HCT116 (cell line): Measurements from ENCODE around the gene KMT5C. TPM values are rescaled to one million over a fixed set of nuclear protein-coding genes. Genes with fewer than 3 reads are reported as not detected.

ENCODE experiments used
- ATAC-seq: fragments of 200-7000 bp; cut with Tn5 transposase; 2 replicates; pipeline ENCODE4 v1.9.1; 2020; ENCODE audit warnings: mild to moderate bottlenecking, moderate library complexity
- BruUV-seq: library from RNA; stranded (reverse); fragments of 400-500 nt; replicated peaks from 2 replicates; lab custom pipeline; 2021; lab: Mats Ljungman, UMichigan
- CTCF ChIA-PET: fragments of 300-600 bp; sonication (Branson Sonifier 250); formaldehyde crosslinking; loops from one replicate; lab custom pipeline; 2021; ENCODE audit warnings: antibody characterized with exemption; lab: Charles Lee
- POLR2A ChIA-PET: fragments of 300-600, 350-600 bp; sonication (Branson Sonifier 250); formaldehyde crosslinking; loops from one replicate; lab custom pipeline; 2021; ENCODE audit warnings: antibody characterized with exemption; lab: Charles Lee
- RAD21 ChIA-PET, 2 experiments: fragments of 300-600 bp; sonication (Branson Sonifier 250); formaldehyde crosslinking; loops; one replicate each; lab custom pipeline; 2023; ENCODE audit warnings: low total read pairs in 2 of 2; ENCODE audit not compliant: uncharacterized antibody in 2 of 2, unreplicated experiment in 2 of 2, low non-redundant PET in 1 of 2; lab: Charles Lee
- DNase-seq: peaks from one replicate; pipeline ENCODE4 v3.0.0-alpha.2; 2010; ENCODE audit warnings: low read depth, low spot score
- H2AFZ ChIP-seq: fragments of 200-600 bp; shearing (Covaris generic), sonication (generic); 2 replicates; pipeline ENCODE4 v1.6.1; 2017; ENCODE audit warnings: low read depth, mixed run types, mixed read lengths, antibody characterized with exemption, low read length; ENCODE audit not compliant: poor library complexity, severe bottlenecking
- H3K27ac ChIP-seq: 2 replicates; pipeline ENCODE4 v1.5.1; 2012; ENCODE audit warnings: low read depth, low read length
- H3K27me3 ChIP-seq: fragments of 200-600 bp; sonication (generic); 2 replicates; pipeline ENCODE4 v1.6.1; 2016; ENCODE audit warnings: mixed run types, low read length, mixed read lengths; ENCODE audit not compliant: insufficient read depth
- H3K36me3 ChIP-seq, 2 experiments: fragments of 200-500 bp in 1 of 2; fragments of 200-600 bp in 1 of 2; sonication (Bioruptor generic) in 1 of 2; sonication (generic) in 1 of 2; 2 replicates each; pipeline versions ENCODE4 v1.5.1 to v1.6.1; 2014 to 2016; ENCODE audit warnings: low read length in 2 of 2, inconsistent platforms in 1 of 2, mixed read lengths in 1 of 2, mixed run types in 1 of 2; ENCODE audit not compliant: insufficient read depth in 2 of 2, control insufficient read depth in 1 of 2
- H3K4me1 ChIP-seq, 2 experiments: fragments of 200-600 bp in 1 of 2; sonication (generic) in 1 of 2; 2 replicates each; pipeline versions ENCODE4 v1.5.1 to v1.6.1; 2012 to 2017; ENCODE audit warnings: low read length in 2 of 2, inconsistent platforms in 1 of 2, mild to moderate bottlenecking in 1 of 2, mixed read lengths in 1 of 2, mixed run types in 1 of 2, moderate library complexity in 1 of 2; ENCODE audit not compliant: insufficient read depth in 2 of 2, control insufficient read depth in 1 of 2
- H3K4me2 ChIP-seq: fragments of 200-600 bp; sonication (generic); 2 replicates; pipeline ENCODE4 v1.6.1; 2017; ENCODE audit warnings: mixed run types, low read length, mixed read lengths
- H3K4me3 ChIP-seq, 2 experiments: fragments of 200-600 bp in 1 of 2; sonication (generic) in 1 of 2; replicated peaks in 1 of 2; 2 replicates each; pipeline ENCODE4 v1.5.1; 2011 to 2016; ENCODE audit warnings: low read length in 2 of 2, control low read depth in 1 of 2, low read depth in 1 of 2, mild to moderate bottlenecking in 1 of 2, mixed read lengths in 1 of 2, mixed run types in 1 of 2
- H3K79me2 ChIP-seq: fragments of 200-600 bp; sonication (generic); 2 replicates; pipeline ENCODE4 v1.6.1; 2017; ENCODE audit warnings: mild to moderate bottlenecking, mixed run types, low read length, moderate library complexity, mixed read lengths; ENCODE audit not compliant: insufficient read depth
- H3K9ac ChIP-seq: fragments of 200-600 bp; sonication (generic); 2 replicates; pipeline ENCODE4 v1.6.1; 2016; ENCODE audit warnings: low read length, mixed read lengths
- H3K9me2 ChIP-seq: fragments of 200-600 bp; sonication (generic), shearing (Covaris generic); 2 replicates; pipeline ENCODE4 v1.6.1; 2017; ENCODE audit warnings: mixed run types, mild to moderate bottlenecking, moderate library complexity; ENCODE audit not compliant: insufficient read depth
- H3K9me3 ChIP-seq, 2 experiments: fragments of 200-500 bp in 1 of 2; fragments of 200-600 bp in 1 of 2; sonication (Bioruptor generic) in 1 of 2; sonication (generic) in 1 of 2; 2 replicates each; pipeline ENCODE4 v1.6.1; 2014 to 2017; ENCODE audit warnings: low read length in 2 of 2, mixed read lengths in 2 of 2, inconsistent platforms in 1 of 2, low read depth in 1 of 2, mild to moderate bottlenecking in 1 of 2, mixed run types in 1 of 2, moderate library complexity in 1 of 2; ENCODE audit not compliant: control insufficient read depth in 1 of 2, insufficient read depth in 1 of 2
- H4K20me1 ChIP-seq: fragments of 200-600 bp; sonication (generic), shearing (Covaris generic); 2 replicates; pipeline ENCODE4 v1.6.1; 2017; ENCODE audit warnings: mixed run types, mild to moderate bottlenecking, moderate library complexity; ENCODE audit not compliant: insufficient read depth
- CEBPB ChIP-seq: IDR thresholded peaks from 2 replicates; pipeline ENCODE4 v1.6.1; 2012; ENCODE audit warnings: low read depth
- EGR1 ChIP-seq: IDR thresholded peaks from 2 replicates; pipeline ENCODE4 v1.6.1; 2012; ENCODE audit warnings: low read depth
- ELF1 ChIP-seq: IDR thresholded peaks from 2 replicates; pipeline ENCODE4 v1.6.1; 2012; ENCODE audit warnings: low read depth, borderline replicate concordance
- EZH2phosphoT487 ChIP-seq: fragments of 200-600 bp; IDR thresholded peaks from 2 replicates; pipeline ENCODE4 v1.6.1; 2018; ENCODE audit warnings: antibody characterized with exemption, borderline replicate concordance
- FOSL1 ChIP-seq: IDR thresholded peaks from 2 replicates; pipeline ENCODE4 v1.6.1; 2012; ENCODE audit warnings: low read depth
- JUND ChIP-seq: IDR thresholded peaks from 2 replicates; pipeline ENCODE4 v1.6.1; 2012
- MAX ChIP-seq: IDR thresholded peaks from 2 replicates; pipeline ENCODE4 v1.6.1; 2012
- POLR2AphosphoS5 ChIP-seq: IDR thresholded peaks from 2 replicates; pipeline ENCODE4 v1.6.1; 2011; ENCODE audit warnings: mild to moderate bottlenecking, low read depth, low read length, moderate library complexity
- RAD21 ChIP-seq: IDR thresholded peaks from 2 replicates; pipeline ENCODE4 v1.6.1; 2012; ENCODE audit warnings: low read depth, mild to moderate bottlenecking
- REST ChIP-seq: IDR thresholded peaks from 2 replicates; pipeline ENCODE4 v1.6.1; 2012; ENCODE audit warnings: low read depth
- SIN3A ChIP-seq: IDR thresholded peaks from 2 replicates; pipeline ENCODE4 v1.6.1; 2012; ENCODE audit warnings: low read depth
- SRF ChIP-seq: IDR thresholded peaks from 2 replicates; pipeline ENCODE4 v1.6.1; 2012; ENCODE audit warnings: low read depth
- TCF7L2 ChIP-seq: IDR thresholded peaks from 2 replicates; pipeline ENCODE4 v1.7.0; 2011; ENCODE audit warnings: borderline replicate concordance, inconsistent platforms; ENCODE audit not compliant: insufficient read depth, insufficient read length; ENCODE audit errors: extremely low read depth
- YY1 ChIP-seq: IDR thresholded peaks from 2 replicates; pipeline ENCODE4 v1.6.1; 2011; ENCODE audit warnings: low read length, low read depth, moderate library complexity, mild to moderate bottlenecking; ENCODE audit not compliant: insufficient replicate concordance; ENCODE audit errors: extremely low read depth
- ZBTB33 ChIP-seq: IDR thresholded peaks from 2 replicates; pipeline ENCODE4 v1.6.1; 2011; ENCODE audit warnings: mild to moderate bottlenecking, low read length, moderate library complexity; ENCODE audit not compliant: insufficient replicate concordance; ENCODE audit errors: extremely low read depth
- ZFX ChIP-seq: fragments of 450-650 bp; IDR thresholded peaks from 2 replicates; pipeline ENCODE4 v1.6.1; 2017
- ZNF274 ChIP-seq: fragments of 200-500 bp; sonication (Bioruptor generic); IDR thresholded peaks from 2 replicates; pipeline ENCODE4 v1.6.1; 2014; ENCODE audit warnings: mild to moderate bottlenecking, low read depth, low read length, inconsistent platforms
- intact Hi-C: fragments of 100-400 bp; cut with micrococcal nuclease; formaldehyde crosslinking; loops from 2 replicates; pipeline ENCODE4 v1.10.0; 2022
- total RNA-seq: library from RNA; stranded (reverse); gene quantifications from one replicate; pipeline ENCODE4 v1.2.1, GENCODE V29; 2021; ENCODE audit not compliant: unreplicated experiment

Gene KMT5C
- total RNA-seq, 1 experiment from 2014 or later, result 27.5 TPM

GRCh38 chr19:55365964-55366363 lies 26.3 kb downstream of the KMT5C start:
- no peak for TF ChIP-seq SRF
- no peak for TF ChIP-seq POLR2AphosphoS5
- no peak for TF ChIP-seq ZFX
- TF ChIP-seq CEBPB, result no peak
- TF ChIP-seq TCF7L2, result no peak
- TF ChIP-seq EGR1, result no peak
- no peak for TF ChIP-seq EZH2phosphoT487
- no peak for TF ChIP-seq ZNF274
- TF ChIP-seq ELF1, result no peak
- no peak for TF ChIP-seq SIN3A
- no peaks in the 10 kb centered on the region for H3K27me3 ChIP-seq
- no peak for ATAC-seq
- H3K79me2 ChIP-seq, result no peaks in the 10 kb centered on the region
- POLR2A ChIA-PET, result no interaction called here
- no peak for DNase-seq
- BruUV-seq, result no TSS peak
- CTCF ChIA-PET, result no interaction called here
- no peaks in the 10 kb centered on the region for H3K36me3 ChIP-seq
- H2AFZ ChIP-seq, result no peak overlapping the region
- H3K27ac ChIP-seq, result no peak overlapping the region
- H3K4me3 ChIP-seq, result no peak overlapping the region
- no peak overlapping the region for H3K9ac ChIP-seq
- H4K20me1 ChIP-seq, result no peaks in the 10 kb centered on the region
- RAD21 ChIA-PET, result no interaction called here
- intact Hi-C loops, result no loop called here
- H3K9me2 ChIP-seq, result no peaks in the 10 kb centered on the region
- H3K9me3 ChIP-seq, result no peaks in the 10 kb centered on the region
- no peak overlapping the region for H3K4me2 ChIP-seq
- peaks cover 3 to 17% of the 10 kb centered on the region in 2 experiments; a peak in 3 of 4 replicates for H3K4me1 ChIP-seq

- Histone ChIP-seq H3K9ac (no peak overlapping the region), H3K27me3 (no peaks in the 10 kb centered on the region), H3K4me2 (no peak overlapping the region), H3K79me2 (no peaks in the 10 kb centered on the region), H4K20me1 (no peaks in the 10 kb centered on the region), H3K36me3 (no peaks in the 10 kb centered on the region), H3K9me3 (no peaks in the 10 kb centered on the region), H3K27ac (no peak overlapping the region), H2AFZ (no peak overlapping the region), H3K4me1 (peaks cover 3 to 17% of the 10 kb centered on the region in 2 experiments; a peak in 3 of 4 replicates), H3K9me2 (no peaks in the 10 kb centered on the region), H3K4me3 (no peak overlapping the region)
- ChIA-PET CTCF (no interaction called here), POLR2A (no interaction called here), RAD21 (no interaction called here)
- DNase-seq (no peak), ATAC-seq (no peak)
- intact Hi-C loops, result no loop called here
- BruUV-seq, result no TSS peak
- TF ChIP-seq FOSL1, result no peak
- no peak for TF ChIP-seq MAX
- no peak for TF ChIP-seq ZFX
- TF ChIP-seq RAD21, result no peak
- no peak for TF ChIP-seq TCF7L2
- no peak for TF ChIP-seq POLR2AphosphoS5
- TF ChIP-seq ZBTB33, result no peak
- TF ChIP-seq YY1, result no peak
- TF ChIP-seq JUND, result no peak
- TF ChIP-seq REST, result no peak
These were observed 27.1 kb downstream of the KMT5C start for GRCh38 chr19:55366790-55367189.
